ENCODE measurements around the gene CNTN4. TPM values are rescaled to one million over a fixed set of nuclear protein-coding genes. Genes with fewer than 3 reads are reported as not detected.
A peak's percentile ranks its signal among the peaks of the same experiment; 100 is the strongest.
"Not testable (repeated sequence)": the region's sequence is repeated elsewhere in the genome, so short reads cannot be mapped to it uniquely, and the experiment has no call there.

The CNTN4 gene
- total RNA-seq, 1 donor from 2014 or later: 0.79 TPM

DNA sequence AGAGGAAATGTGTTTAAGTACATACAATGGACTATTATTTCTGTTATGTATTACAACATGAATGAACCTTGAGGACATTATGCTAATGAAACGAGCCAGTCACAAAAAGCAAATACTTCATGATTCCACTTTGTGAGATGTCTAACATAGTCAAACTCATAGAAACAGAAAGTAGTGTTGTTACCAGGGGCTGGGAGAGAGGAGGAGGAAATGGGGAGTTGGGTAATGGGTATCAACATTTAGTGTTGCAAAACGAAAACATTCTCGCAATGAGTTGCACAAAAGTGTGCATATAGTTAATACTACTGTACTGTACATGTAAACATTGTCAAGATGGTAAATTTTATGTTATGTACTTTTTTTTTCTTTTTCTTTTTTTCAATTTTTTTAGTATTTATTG is 817.2 kb downstream of the CNTN4 start:
- no peak for FAIRE-seq
- H3K36me3 ChIP-seq (ENCODE audit: control insufficient read depth, insufficient read depth, low read length): no peaks in the 10 kb centered on the region
- no peak overlapping the region for H3K4me3 ChIP-seq (ENCODE audit: low read depth, low read length)
- DNase-seq (ENCODE audit: low read depth): no peak
- H3K27me3 ChIP-seq (ENCODE audit: control insufficient read depth, insufficient read depth, low read length): no peaks in the 10 kb centered on the region
- TF ChIP-seq, protein P1, sequence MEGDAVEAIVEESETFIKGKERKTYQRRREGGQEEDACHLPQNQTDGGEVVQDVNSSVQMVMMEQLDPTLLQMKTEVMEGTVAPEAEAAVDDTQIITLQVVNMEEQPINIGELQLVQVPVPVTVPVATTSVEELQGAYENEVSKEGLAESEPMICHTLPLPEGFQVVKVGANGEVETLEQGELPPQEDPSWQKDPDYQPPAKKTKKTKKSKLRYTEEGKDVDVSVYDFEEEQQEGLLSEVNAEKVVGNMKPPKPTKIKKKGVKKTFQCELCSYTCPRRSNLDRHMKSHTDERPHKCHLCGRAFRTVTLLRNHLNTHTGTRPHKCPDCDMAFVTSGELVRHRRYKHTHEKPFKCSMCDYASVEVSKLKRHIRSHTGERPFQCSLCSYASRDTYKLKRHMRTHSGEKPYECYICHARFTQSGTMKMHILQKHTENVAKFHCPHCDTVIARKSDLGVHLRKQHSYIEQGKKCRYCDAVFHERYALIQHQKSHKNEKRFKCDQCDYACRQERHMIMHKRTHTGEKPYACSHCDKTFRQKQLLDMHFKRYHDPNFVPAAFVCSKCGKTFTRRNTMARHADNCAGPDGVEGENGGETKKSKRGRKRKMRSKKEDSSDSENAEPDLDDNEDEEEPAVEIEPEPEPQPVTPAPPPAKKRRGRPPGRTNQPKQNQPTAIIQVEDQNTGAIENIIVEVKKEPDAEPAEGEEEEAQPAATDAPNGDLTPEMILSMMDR (IDR thresholded peaks at IDR 0.05; ENCODE audit: insufficient read depth, low read length, severe bottlenecking): no peak

GRCh38 chr3:2916640-2917039 is 818.0 kb downstream of the CNTN4 start:
- H3K27me3 ChIP-seq (ENCODE audit: control insufficient read depth, insufficient read depth, low read length); H3K36me3 ChIP-seq (ENCODE audit: control insufficient read depth, insufficient read depth, low read length); H3K4me3 ChIP-seq (ENCODE audit: low read depth, low read length); DNase-seq (ENCODE audit: low read depth); FAIRE-seq: not testable (repeated sequence)

DNA sequence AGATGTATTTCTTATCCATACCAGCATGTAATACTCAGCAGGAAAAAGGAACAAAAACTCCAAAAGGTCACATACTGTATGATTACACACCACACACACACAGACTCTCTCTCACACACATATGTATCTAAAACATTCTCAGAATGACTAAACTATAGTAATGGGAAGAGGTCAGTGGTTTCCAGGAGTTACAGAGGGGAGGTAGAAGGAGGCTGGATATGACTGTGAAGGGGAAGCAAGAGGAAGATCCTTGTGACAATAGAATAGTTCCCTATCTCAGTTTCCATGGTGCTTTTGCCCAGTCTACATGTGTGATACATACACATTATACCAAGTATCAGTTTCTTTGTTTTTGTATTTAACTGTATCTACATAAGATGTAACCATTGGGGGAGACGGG is 821.4 kb downstream of the CNTN4 start:
- FAIRE-seq: no peak
- TF ChIP-seq, protein P1 (IDR thresholded peaks at IDR 0.05; ENCODE audit: insufficient read depth, low read length, severe bottlenecking): no peak
- no peaks in the 10 kb centered on the region for H3K27me3 ChIP-seq (ENCODE audit: control insufficient read depth, insufficient read depth, low read length)
- H3K36me3 ChIP-seq (ENCODE audit: control insufficient read depth, insufficient read depth, low read length): no peaks in the 10 kb centered on the region
- DNase-seq (ENCODE audit: low read depth): no peak
- H3K4me3 ChIP-seq (ENCODE audit: low read depth, low read length): no peak overlapping the region

DNA sequence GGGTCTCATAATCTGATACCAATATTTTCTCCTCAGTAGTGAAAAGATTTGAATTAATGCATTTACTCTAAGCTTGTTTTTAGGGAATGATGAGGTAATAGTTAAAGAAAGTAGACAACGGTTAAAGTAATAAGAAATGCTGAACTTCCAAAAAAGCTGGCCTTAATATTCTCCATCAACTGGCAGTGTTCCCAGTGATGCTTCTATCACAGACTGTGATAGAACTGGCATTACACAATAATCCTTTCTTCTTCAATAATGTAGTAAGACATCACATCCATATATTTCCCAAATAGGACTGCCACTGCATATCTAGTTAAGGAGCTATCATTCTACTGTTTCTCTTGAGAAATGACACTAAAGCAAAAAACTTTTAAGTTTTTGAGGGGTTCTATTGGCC is 822.8 kb downstream of the CNTN4 start:
- no peak for FAIRE-seq
- TF ChIP-seq, protein P1 (IDR thresholded peaks at IDR 0.05; ENCODE audit: insufficient read depth, low read length, severe bottlenecking): no peak
- DNase-seq (ENCODE audit: low read depth): no peak
- no peaks in the 10 kb centered on the region for H3K36me3 ChIP-seq (ENCODE audit: control insufficient read depth, insufficient read depth, low read length)
- no peaks in the 10 kb centered on the region for H3K27me3 ChIP-seq (ENCODE audit: control insufficient read depth, insufficient read depth, low read length)
- H3K4me3 ChIP-seq (ENCODE audit: low read depth, low read length): no peak overlapping the region

DNA sequence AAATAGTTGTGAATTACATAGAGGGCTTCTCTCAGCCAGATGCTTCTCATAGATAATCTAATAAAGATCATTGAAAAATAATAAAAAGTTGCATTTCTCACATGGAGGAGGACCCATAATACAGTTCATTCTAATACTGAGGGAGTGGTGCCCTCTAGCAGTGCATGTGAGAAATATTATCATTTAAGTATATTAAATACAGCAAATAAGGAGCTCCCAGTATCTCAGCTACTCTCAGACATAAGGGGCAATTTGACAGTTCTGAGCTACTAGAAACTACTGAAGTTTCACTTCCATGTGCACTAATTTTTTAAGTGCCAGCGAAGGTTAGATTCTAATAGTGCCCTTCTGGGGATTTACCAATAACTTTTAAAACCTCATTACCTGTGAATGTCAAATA is 823.2 kb downstream of the CNTN4 start:
- FAIRE-seq: no peak
- DNase-seq (ENCODE audit: low read depth): peak; percentile 4
- Histone ChIP-seq H3K4me3 (ENCODE audit: low read depth, low read length) (no peak overlapping the region), H3K36me3 (ENCODE audit: control insufficient read depth, insufficient read depth, low read length) (no peaks in the 10 kb centered on the region), H3K27me3 (ENCODE audit: control insufficient read depth, insufficient read depth, low read length) (no peaks in the 10 kb centered on the region)
- TF ChIP-seq, protein P1 (IDR thresholded peaks at IDR 0.05; ENCODE audit: insufficient read depth, low read length, severe bottlenecking): no peak

GRCh38 chr3:2923390-2923789 is 824.7 kb downstream of the CNTN4 start:
- no peaks in the 10 kb centered on the region for H3K36me3 ChIP-seq (ENCODE audit: control insufficient read depth, insufficient read depth, low read length)
- TF ChIP-seq, protein P1 (IDR thresholded peaks at IDR 0.05; ENCODE audit: insufficient read depth, low read length, severe bottlenecking): no peak
- DNase-seq (ENCODE audit: low read depth): peak; percentile 29
- no peak overlapping the region for H3K4me3 ChIP-seq (ENCODE audit: low read depth, low read length)
- no peak for FAIRE-seq
- H3K27me3 ChIP-seq (ENCODE audit: control insufficient read depth, insufficient read depth, low read length): no peaks in the 10 kb centered on the region

Measured in bronchial epithelial cell (primary cell).